IMR-90 (cell line): ENCODE results near the gene FBXO41.

Experiments used
- BHLHE40 ChIP-seq: fragments of 150-350 bp; IDR thresholded peaks from 2 replicates; pipeline ENCODE4 v1.6.1; 2016; ENCODE audit warnings: mild to moderate bottlenecking, low read depth, low read length
- CHD1 ChIP-seq: IDR thresholded peaks from 2 replicates; pipeline ENCODE4 v1.6.1; 2012; ENCODE audit warnings: low read depth, low read length, improper control_type of control experiment
- ELK1 ChIP-seq: fragments of 150-350 bp; IDR thresholded peaks from 2 replicates; pipeline ENCODE4 v1.6.1; 2016; ENCODE audit warnings: low read depth, mild to moderate bottlenecking, low read length, moderate library complexity, borderline replicate concordance
- FOS ChIP-seq: fragments of 150-350 bp; IDR thresholded peaks from 2 replicates; pipeline ENCODE4 v1.6.1; 2016; ENCODE audit warnings: low read depth, low read length
- MAFK ChIP-seq: IDR thresholded peaks from 2 replicates; pipeline ENCODE4 v1.6.1; 2012; ENCODE audit warnings: low read depth, low read length, improper control_type of control experiment
- MAZ ChIP-seq: IDR thresholded peaks from 2 replicates; pipeline ENCODE4 v1.6.1; 2012; ENCODE audit warnings: low read depth, mild to moderate bottlenecking, low read length, improper control_type of control experiment, moderate library complexity, borderline replicate concordance
- MXI1 ChIP-seq: IDR thresholded peaks from 2 replicates; pipeline ENCODE4 v1.6.1; 2012; ENCODE audit warnings: low read depth, mild to moderate bottlenecking, low read length, moderate library complexity, borderline replicate concordance
- NFE2L2 ChIP-seq: fragments of 150-350 bp; IDR thresholded peaks from 2 replicates; pipeline ENCODE4 v1.6.1; 2016; ENCODE audit warnings: low read depth, mild to moderate bottlenecking, low read length
- POLR2A ChIP-seq: IDR thresholded peaks from 2 replicates; pipeline ENCODE4 v1.6.1; 2012; ENCODE audit warnings: mild to moderate bottlenecking, low read depth, low read length
- RAD21 ChIP-seq: IDR thresholded peaks from 2 replicates; pipeline ENCODE4 v1.6.1; 2012; ENCODE audit warnings: low read length, improper control_type of control experiment
- RCOR1 ChIP-seq: IDR thresholded peaks from 2 replicates; pipeline ENCODE4 v1.6.1; 2012; ENCODE audit warnings: mild to moderate bottlenecking, low read length, improper control_type of control experiment; ENCODE audit not compliant: insufficient replicate concordance
- SMC3 ChIP-seq: fragments of 150-350 bp; IDR thresholded peaks from 2 replicates; pipeline ENCODE4 v1.6.1; 2016; ENCODE audit warnings: low read depth, mild to moderate bottlenecking, antibody characterized with exemption, low read length, moderate library complexity
- USF2 ChIP-seq: fragments of 150-350 bp; IDR thresholded peaks from 2 replicates; pipeline ENCODE4 v1.6.1; 2017; ENCODE audit warnings: mild to moderate bottlenecking, antibody characterized with exemption, low read length, low read depth
- TF ChIP-seq, protein P1 (sequence below): conservative IDR thresholded peaks from 2 replicates; pipeline ENCODE4 v1.5.1; 2012; ENCODE audit warnings: mild to moderate bottlenecking, low read depth, low read length, improper control_type of control experiment

DNA sequence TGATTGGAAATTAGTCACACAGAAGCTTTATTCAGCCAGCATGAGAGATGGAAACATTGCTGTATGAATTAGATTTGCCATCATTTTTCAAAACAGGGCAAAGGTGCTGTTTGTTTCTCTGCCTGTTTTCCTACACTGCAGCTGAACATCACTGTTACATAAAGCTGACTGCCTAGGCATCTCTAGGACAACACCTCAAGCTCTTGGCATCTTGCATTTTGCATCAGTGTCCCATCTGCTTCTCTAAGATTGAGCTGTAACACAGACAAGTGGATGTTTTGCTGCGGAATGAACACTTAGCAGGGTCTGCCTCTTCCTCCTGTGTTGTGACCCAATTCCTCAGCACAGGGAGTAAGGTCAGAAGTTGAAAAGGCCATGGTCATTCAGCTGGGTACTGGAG, 45.3 kb downstream of the FBXO41 start:
- TF ChIP-seq BHLHE40 = no peak
- TF ChIP-seq, protein P1, sequence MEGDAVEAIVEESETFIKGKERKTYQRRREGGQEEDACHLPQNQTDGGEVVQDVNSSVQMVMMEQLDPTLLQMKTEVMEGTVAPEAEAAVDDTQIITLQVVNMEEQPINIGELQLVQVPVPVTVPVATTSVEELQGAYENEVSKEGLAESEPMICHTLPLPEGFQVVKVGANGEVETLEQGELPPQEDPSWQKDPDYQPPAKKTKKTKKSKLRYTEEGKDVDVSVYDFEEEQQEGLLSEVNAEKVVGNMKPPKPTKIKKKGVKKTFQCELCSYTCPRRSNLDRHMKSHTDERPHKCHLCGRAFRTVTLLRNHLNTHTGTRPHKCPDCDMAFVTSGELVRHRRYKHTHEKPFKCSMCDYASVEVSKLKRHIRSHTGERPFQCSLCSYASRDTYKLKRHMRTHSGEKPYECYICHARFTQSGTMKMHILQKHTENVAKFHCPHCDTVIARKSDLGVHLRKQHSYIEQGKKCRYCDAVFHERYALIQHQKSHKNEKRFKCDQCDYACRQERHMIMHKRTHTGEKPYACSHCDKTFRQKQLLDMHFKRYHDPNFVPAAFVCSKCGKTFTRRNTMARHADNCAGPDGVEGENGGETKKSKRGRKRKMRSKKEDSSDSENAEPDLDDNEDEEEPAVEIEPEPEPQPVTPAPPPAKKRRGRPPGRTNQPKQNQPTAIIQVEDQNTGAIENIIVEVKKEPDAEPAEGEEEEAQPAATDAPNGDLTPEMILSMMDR = no peak
- TF ChIP-seq POLR2A = no peak
- TF ChIP-seq SMC3 = no peak
- no peak for TF ChIP-seq RAD21
- TF ChIP-seq FOS = no peak
- TF ChIP-seq ELK1 = no peak
- TF ChIP-seq RCOR1 = no peak
- TF ChIP-seq USF2 = no peak
- no peak for TF ChIP-seq MXI1
- TF ChIP-seq CHD1 = no peak
- no peak for TF ChIP-seq MAZ
- TF ChIP-seq MAFK = no peak
- no peak for TF ChIP-seq NFE2L2
